ENCODE measurements around the gene ZNF621. TPM values are rescaled to one million over a fixed set of nuclear protein-coding genes. Genes with fewer than 3 reads are reported as not detected.

Gene ZNF621
- 11.4 and 14.1 TPM in 2 replicates for total RNA-seq (2014; rRNA removed; shearing (Covaris generic))

DNA sequence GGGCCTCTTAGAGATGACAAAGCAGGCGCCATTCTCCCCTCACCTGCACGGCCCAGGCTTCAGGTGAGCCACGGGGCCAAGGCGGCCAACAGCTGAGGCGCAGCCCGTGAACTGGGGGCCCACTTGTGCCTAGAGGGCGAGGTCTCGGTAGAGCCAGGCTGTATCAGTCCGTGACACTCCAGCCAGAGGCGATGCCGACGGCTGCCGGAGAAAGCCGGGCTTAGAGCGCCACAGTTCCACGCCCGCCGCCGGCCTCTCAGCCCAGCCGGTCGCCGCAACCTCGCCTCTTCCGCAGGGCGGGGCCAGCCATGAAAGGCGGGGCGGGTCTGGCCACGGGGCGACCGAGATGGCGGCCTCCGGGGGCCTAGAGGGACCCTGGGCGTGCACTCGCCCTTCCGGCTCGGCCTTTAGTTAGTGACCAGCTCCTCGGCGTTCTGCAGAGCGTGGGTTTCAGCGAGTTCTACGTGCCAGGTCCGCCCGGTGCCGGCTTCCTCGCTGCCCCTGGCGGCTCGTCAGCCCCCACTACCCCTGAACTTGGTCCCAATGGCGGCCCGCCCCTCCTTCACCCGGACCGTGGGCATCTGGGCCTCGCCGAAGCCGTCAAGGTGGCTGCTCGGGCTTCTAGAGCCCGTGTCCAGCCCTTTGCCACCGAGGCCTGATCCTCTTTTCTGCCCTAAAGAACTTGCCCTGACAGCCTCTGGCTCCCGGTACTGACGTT is at the start of gene ZNF621:
Gene ZNF621, plus strand, starts transcription at position 393 of the 718 bp plus-strand sequence. CDS start 881 bp downstream, outside the sequence.

DNA sequence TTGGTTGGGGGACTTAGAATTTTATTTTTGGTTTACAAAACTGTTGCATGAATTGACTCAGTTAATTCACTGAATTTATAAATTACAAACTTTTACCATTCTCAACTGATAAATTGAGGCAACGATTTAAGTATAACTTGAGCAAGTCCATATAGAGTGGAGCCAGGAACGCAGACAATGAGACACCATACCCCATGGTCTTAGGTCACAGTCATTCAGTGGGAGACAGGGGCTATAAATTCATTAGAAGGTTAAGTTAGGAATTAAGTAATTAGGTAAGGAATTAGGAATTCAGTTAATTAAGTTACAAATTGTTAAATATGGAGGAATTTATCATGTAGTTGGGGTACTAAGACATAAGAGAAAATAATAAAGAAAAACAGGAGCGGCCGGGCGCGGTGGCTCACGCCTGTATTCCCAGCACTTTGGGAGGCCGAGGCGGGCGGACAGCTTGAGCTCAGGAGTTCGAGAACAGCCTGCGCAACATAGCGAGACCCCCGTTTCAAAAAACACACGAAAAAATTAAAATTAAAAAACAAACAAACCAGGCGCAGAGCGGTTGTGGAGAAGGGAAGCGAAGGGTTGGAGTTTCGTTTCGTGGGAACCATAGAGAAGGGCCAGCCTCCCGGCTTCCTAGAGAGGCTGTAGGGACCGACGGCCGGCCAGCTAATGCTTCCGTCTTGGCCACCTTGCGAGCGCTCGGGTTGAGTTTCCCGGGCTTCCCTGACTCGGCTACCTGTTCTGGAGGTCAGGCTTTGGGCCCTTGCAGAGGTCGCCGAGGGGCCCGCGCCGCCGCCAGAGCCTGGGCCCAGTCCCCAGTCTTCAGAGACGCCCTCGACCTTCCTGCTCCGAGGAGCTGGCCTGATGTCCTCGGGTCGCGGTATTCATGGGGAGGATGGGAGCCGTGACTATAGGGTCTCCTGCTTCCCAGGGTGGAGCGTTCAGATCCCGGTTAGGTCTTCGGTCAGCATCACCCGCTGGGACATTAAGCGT is 48.0 kb upstream of the ZNF621 start, which contains the start of gene ZNF619:
Gene ZNF619, plus strand, starts transcription at position 645 of the 993 bp plus-strand sequence. CDS start 858 bp downstream, outside the sequence.

DNA sequence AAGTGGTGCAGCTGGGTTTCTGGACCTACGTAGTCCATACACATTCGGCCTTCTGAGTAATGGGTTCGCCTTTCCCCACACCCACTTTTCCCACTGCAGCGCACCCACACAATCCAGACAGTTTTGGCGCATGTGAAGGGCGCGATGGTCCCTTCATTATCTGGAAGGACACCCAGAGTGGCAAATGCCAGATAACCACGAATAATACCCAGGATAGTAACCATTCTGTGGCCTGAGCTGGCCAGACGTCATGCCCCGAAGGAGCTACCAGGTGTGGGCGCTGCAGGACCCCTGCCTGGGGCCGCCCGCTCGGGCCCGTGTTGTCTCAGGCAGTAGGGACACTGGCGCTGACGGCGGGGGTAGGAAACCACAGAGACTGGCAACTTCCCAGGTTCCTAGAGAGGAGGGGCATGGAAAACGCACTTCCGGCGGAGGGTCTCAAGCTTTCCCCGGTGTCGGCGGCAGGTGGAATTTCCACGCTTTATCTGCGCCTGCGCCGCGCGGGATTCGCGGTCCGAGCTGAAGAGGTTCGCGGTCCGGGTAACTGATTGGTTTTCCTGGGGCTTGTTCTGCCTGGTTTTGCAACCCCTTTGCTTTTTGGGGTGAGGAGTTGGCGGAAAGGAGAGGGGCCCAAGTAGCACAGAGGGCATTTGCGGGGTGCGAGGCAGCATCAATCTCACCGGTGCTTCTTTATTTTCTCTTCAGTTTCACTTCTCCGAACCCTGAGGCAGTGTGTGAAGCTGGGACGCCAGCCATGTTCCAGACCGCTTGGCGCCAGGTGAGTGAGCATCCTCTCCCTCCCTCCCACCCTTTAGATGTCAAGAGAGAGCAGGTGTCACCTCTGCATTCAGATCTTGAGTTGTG is 18.9 kb upstream of the ZNF621 start, which contains the start of gene ZNF620:
Gene ZNF620, plus strand, starts transcription at position 441 of the 864 bp plus-strand sequence. Its CDS starts 314 bp downstream, at position 755.

Small RNA genes within 50 kb of the gene (small RNA-seq; reads per million reads assigned to genes)
- 62.7 reads per million, percentile 95 among the genes with 10 or more reads in this experiment for gene RNU5B-2P

Other genes with a start within 250 kb of the ZNF621 start
- gene EIF1B, start 215.3 kb upstream of the ZNF621 start, total RNA-seq (2014; rRNA removed; shearing (Covaris generic)) = 14.8 and 15.2 TPM in 2 replicates
- not detected in 2 replicates for gene ENTPD3, start 137.8 kb upstream of the ZNF621 start, total RNA-seq (2014; rRNA removed; shearing (Covaris generic))
- gene RPL14, start 67.6 kb upstream of the ZNF621 start, total RNA-seq (2014; rRNA removed; shearing (Covaris generic)) = 1,017 and 1,163 TPM in 2 replicates
- gene ZNF619, start 47.8 kb upstream of the ZNF621 start, total RNA-seq (2014; rRNA removed; shearing (Covaris generic)) = 3.1 and 5.0 TPM in 2 replicates
- gene ZNF620, start 18.9 kb upstream of the ZNF621 start, total RNA-seq (2014; rRNA removed; shearing (Covaris generic)) = 1.2 and 1.8 TPM in 2 replicates

Data from A375 (cell line).